Lung (tissue), 12 donors: ENCODE measurements around the gene TMEM52. TPM values are rescaled to one million over a fixed set of nuclear protein-coding genes. Genes with fewer than 3 reads are reported as not detected.

ENCODE experiments used
- ATAC-seq: fragments of 200-7000 bp; cut with Tn5 transposase; one replicate; pipeline ENCODE4 v1.9.1; 2020; ENCODE audit warnings: moderate number of reproducible peaks; ENCODE audit not compliant: insufficient read depth, low FRiP score
- DNase-seq, 3 donors: peaks; one replicate each; pipeline ENCODE4 v3.0.0-alpha.2; 2013 to 2017
- H3K27ac ChIP-seq, 2 donors: one replicate each; pipeline ENCODE4 v1.5.1; 2013; ENCODE audit warnings: mild to moderate bottlenecking in 2 of 2, moderate library complexity in 2 of 2, control low read depth in 1 of 2, inconsistent platforms in 1 of 2, low read depth in 1 of 2, low read length in 1 of 2
- H3K27me3 ChIP-seq, 3 donors: one replicate each; pipeline ENCODE4 v1.5.1; 2013; ENCODE audit warnings: low read length in 2 of 3; ENCODE audit not compliant: control insufficient read depth in 3 of 3, insufficient read depth in 3 of 3
- H3K36me3 ChIP-seq, 4 donors: one replicate each; pipeline ENCODE4 v1.5.1; 2013; ENCODE audit warnings: low read length in 4 of 4, mild to moderate bottlenecking in 1 of 4, moderate library complexity in 1 of 4; ENCODE audit not compliant: control insufficient read depth in 4 of 4, insufficient read depth in 4 of 4
- H3K4me1 ChIP-seq, 5 donors: one replicate each; pipeline ENCODE4 v1.5.1; 2013; ENCODE audit warnings: low read length in 5 of 5, mild to moderate bottlenecking in 2 of 5, moderate library complexity in 1 of 5; ENCODE audit not compliant: control insufficient read depth in 5 of 5, insufficient read depth in 5 of 5
- H3K4me3 ChIP-seq: one replicate; pipeline ENCODE4 v1.5.1; 2013; ENCODE audit warnings: mild to moderate bottlenecking, control low read depth, moderate library complexity
- H3K9ac ChIP-seq, 2 donors: one replicate each; pipeline ENCODE4 v1.5.1; 2013; ENCODE audit warnings: low read length in 2 of 2, control low read depth in 1 of 2; ENCODE audit not compliant: insufficient read depth in 1 of 2
- H3K9me3 ChIP-seq, 4 donors: one replicate each; pipeline ENCODE4 v1.5.1; 2013; ENCODE audit warnings: low read length in 3 of 4, mild to moderate bottlenecking in 1 of 4, moderate library complexity in 1 of 4; ENCODE audit not compliant: control insufficient read depth in 4 of 4, insufficient read depth in 3 of 4
- WGBS, 2 donors: extraction: QIAGEN DNeasy Blood & Tissue Kit; methylation state at CpG; one replicate each; pipeline ENCODE4 v1.1.7; 2013; 5-methylcytosine and 5-hydroxymethylcytosine counted together
- polyA plus RNA-seq, 2 donors: library from polyadenylated mRNA; stranded (reverse); fragments of 200-250 nt; gene quantifications; one replicate each; pipeline ENCODE4 v1.2.1, GENCODE V29; 2013
- total RNA-seq, 2 donors: library from RNA; depleted of rRNA in 1 of 2; stranded (reverse); fragments of >200 nt in 1 of 2; gene quantifications; one replicate each; pipeline ENCODE4 v1.2.1, GENCODE V29; 2014 to 2021
- TF ChIP-seq, protein P1 (sequence below): IDR thresholded peaks from 2 replicates; pipeline ENCODE4 v1.5.1; 2012; ENCODE audit warnings: mild to moderate bottlenecking; ENCODE audit errors: control extremely low read depth, extremely low read depth
- donor health status: control.
- donor health status: control.
- donor health status: Bipolar disorder and iron deficiency.
- donor health status: healthy.
- donor health status: DM: yes; HTN: yes; CAD: no.

TMEM52 gene
- total and polyA plus RNA-seq, 4 donors: 2.8 to 6.1 (median 3.1) TPM; not detected in 1

DNA sequence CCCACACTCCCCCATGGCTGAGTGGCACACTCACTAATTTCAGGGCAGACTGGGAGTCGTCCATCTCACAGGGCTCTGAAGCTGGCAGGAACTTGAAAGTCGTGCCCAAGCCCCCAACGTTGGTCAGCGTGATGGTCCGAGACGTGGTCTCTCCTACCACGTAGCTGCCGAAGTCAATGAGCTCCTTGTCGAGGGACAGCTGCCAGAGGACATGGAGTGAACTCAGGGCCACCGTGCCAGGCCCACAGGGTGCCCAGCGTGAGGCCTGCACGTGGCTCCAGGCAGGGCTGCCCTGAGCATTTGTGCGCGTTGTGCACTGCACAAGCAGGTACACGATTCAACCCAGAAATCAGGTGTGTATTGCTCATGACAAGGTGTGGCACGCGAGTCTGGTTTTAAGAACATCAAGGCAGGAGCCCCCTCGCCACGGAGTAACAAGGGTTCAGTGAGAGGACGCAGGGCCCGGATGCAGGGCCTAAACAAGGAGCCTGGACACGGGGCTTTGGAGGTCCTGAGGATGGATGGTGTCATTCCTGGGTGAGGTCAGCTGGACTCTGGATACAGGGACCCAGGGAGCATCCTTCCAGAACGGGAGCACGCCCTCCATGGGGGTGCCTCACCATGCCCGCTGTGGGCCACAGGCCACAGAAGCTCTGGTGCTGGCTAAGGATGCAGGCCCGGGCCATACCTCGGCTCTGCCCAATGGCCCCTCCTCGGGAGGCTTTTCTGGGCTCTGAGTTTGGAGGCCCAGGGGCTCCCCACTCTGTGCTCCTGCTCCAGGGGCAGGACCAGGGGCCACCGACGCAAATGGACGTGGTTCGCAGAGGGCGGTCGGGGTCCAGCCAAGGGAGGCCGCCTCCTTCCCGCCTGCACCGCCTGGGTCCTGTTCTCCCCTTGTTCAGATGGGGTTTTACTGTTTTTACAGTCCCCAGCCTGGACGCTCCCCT lies 37.8 kb upstream of the TMEM52 start:
- no peak for DNase-seq
- H3K4me1 ChIP-seq: peaks cover 0 to 13% (median 0%) of the 10 kb centered on the region in 5 donors
- TF ChIP-seq, protein P1, sequence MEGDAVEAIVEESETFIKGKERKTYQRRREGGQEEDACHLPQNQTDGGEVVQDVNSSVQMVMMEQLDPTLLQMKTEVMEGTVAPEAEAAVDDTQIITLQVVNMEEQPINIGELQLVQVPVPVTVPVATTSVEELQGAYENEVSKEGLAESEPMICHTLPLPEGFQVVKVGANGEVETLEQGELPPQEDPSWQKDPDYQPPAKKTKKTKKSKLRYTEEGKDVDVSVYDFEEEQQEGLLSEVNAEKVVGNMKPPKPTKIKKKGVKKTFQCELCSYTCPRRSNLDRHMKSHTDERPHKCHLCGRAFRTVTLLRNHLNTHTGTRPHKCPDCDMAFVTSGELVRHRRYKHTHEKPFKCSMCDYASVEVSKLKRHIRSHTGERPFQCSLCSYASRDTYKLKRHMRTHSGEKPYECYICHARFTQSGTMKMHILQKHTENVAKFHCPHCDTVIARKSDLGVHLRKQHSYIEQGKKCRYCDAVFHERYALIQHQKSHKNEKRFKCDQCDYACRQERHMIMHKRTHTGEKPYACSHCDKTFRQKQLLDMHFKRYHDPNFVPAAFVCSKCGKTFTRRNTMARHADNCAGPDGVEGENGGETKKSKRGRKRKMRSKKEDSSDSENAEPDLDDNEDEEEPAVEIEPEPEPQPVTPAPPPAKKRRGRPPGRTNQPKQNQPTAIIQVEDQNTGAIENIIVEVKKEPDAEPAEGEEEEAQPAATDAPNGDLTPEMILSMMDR: no peak
- H3K9ac ChIP-seq: no peak overlapping the region
- no peak for ATAC-seq
- H3K27me3 ChIP-seq: no peaks in the 10 kb centered on the region
- no peak overlapping the region for H3K4me3 ChIP-seq
- H3K9me3 ChIP-seq: no peaks in the 10 kb centered on the region
- WGBS, 2 donors: 92 to 95% methylated on average over 38 of the region's 38 CpGs
- H3K27ac ChIP-seq: no peak overlapping the region
- H3K36me3 ChIP-seq: no peaks in the 10 kb centered on the region

DNA sequence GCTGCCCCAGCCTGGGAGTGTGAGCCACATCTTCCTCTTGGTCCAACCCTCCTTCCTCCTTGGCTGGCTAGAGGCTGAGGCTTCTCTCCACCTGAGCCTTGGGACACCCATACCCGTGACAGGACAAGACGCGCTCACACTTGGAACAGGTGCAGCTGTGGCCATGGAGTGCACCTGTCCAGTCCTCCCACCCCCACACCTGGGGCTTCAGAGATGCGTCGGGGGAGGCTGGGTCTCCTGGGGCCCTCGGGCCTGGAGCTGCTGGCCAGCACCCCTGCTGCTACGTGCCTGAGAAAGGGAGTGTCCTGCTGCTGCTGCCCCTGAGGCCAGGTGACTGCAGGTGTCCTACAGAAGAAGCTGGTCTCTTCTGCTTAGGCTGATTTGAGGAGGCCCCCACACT lies 37.0 kb upstream of the TMEM52 start:
- H3K36me3 ChIP-seq: no peaks in the 10 kb centered on the region
- ATAC-seq (no peak), DNase-seq (peak in 1 of 3 donors; percentile 6)
- H3K27ac ChIP-seq: no peak overlapping the region
- H3K9me3 ChIP-seq: no peaks in the 10 kb centered on the region
- 83 to 84% methylated on average over 7 of the region's 7 CpGs for WGBS, 2 donors
- peaks cover 0 to 13% (median 0%) of the 10 kb centered on the region in 5 donors for H3K4me1 ChIP-seq
- TF ChIP-seq, protein P1: no peak
- H3K4me3 ChIP-seq: no peak overlapping the region
- no peaks in the 10 kb centered on the region for H3K27me3 ChIP-seq
- H3K9ac ChIP-seq: no peak overlapping the region

DNA sequence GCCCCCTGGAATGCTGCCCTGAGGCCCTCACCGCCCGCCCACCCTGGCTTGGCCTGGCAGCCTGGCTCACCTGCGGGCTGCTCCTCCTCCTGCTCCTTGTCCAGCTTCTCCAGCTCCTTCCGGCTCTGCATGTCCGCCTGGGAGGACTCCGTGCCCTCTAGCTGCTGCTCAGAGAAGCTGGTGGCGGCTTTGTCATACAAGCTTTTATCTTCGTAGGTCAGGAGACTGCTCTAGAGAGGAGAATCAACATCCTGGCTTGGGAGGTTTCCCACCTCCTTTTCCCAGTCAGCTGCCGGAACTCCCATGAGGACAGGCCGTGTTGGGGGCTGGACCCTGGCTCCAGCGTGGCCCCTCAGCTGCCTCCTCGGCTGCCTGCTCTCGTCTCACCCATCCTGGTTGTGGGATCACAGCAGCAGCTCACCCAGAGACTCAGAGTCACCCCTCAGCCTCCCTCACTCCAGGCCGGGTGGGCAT lies 36.6 kb upstream of the TMEM52 start:
- ATAC-seq: no peak
- WGBS, 2 donors: 65 to 74% methylated on average over 14 of the region's 14 CpGs
- peaks cover 0 to 13% (median 0%) of the 10 kb centered on the region in 5 donors for H3K4me1 ChIP-seq

More for the DNA sequence above, 36.6 kb upstream of the TMEM52 start:
- Histone ChIP-seq H3K27me3 (no peaks in the 10 kb centered on the region), H3K9me3 (no peaks in the 10 kb centered on the region), H3K36me3 (no peaks in the 10 kb centered on the region), H3K27ac (no peak overlapping the region), H3K9ac (no peak overlapping the region), H3K4me3 (no peak overlapping the region)
- TF ChIP-seq, protein P1: no peak
- DNase-seq: peak; percentile 24 to 59 (median 46)
